Loucy (cell line): ENCODE results near the gene SOD1.

ENCODE experiments used
- CTCF ChIP-seq: fragments of 200-600 bp; sonication (generic); conservative IDR thresholded peaks from 2 replicates; pipeline ENCODE4 v1.5.1; 2014; ENCODE audit warnings: mild to moderate bottlenecking, antibody characterized with exemption, low read length
- EZH2phosphoT487 ChIP-seq: fragments of 200-600 bp; IDR thresholded peaks from 2 replicates; pipeline ENCODE4 v1.6.1; 2018; ENCODE audit warnings: antibody characterized with exemption, mild to moderate bottlenecking, moderate library complexity, borderline replicate concordance

GRCh38 chr21:31618696-31619430 lies 40.6 kb upstream of the SOD1 start:
- TF ChIP-seq EZH2phosphoT487 (no peak), CTCF (no peak)
